Measurements from ENCODE around the gene SPATA9. TPM values are rescaled to one million over a fixed set of nuclear protein-coding genes. Genes with fewer than 3 reads are reported as not detected.

SPATA9 gene
- total and polyA plus RNA-seq, 9 of the 15 experiments (the other 6 are each of a cell fraction or from before 2014, with no cell fraction given), result 0.16 to 5.5 (median 0.39) TPM; not detected in 3

DNA sequence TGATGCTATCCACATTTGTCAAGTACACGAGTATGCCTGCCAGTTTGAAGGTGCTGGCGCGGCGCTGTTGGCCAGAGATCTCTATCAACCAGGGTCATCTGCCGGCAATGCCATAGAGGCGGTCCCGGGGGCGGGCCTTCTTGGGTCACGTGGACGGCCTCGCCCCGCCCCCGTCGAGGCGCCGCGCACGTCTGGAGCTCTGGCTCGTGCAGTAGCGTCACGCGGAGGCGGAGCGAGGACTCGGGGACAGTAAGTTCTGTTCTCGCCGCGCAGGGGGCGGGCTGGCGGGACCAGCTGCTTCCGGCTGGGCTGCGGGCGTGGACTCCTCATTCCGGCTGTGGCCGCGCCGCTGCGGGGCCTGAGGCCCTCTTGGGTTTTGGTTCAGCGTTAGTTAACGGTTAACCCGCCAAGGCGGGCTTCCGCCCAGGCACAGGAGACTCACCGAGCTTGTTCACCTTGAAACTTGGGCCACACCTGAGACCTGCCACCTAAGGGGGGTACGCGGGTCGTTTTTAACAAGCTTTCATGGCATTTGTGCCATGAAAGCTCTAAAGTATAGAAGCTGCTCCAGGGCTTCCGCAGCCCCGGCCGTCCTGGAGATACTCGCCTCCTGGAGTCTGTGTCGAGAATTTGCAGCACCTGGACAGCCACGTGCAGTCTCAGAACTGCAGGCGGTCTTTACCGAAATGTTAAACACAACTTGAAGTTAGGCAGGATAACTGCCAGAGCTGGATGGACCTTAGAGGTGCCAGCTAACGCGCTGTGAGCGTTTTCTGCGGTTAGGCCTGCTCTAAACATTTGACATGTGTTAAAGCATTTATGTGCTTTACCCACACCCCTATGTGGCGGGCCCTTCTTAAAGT is 36.0 kb downstream of the SPATA9 start, which contains the start of gene RFESD (continued):
- TF ChIP-seq ATF3 (IDR thresholded peaks at IDR 0.05), result peak; percentile 38; the same call in 1 of the 2 replicates
- no peak for TF ChIP-seq ATF3 (CRISPR knock-in tag; conservative IDR thresholded peaks at IDR 0.05)
- no peak for TF ChIP-seq SLC30A9 (CRISPR knock-in tag; IDR thresholded peaks at IDR 0.05)
- TF ChIP-seq ATF4 (CRISPR knock-in tag; IDR thresholded peaks at IDR 0.05), result no peak
- TF ChIP-seq CC2D1A (IDR thresholded peaks at IDR 0.05), result peak; percentile 26; the same call in 1 of the 2 replicates
- TF ChIP-seq JUNB (CRISPR knock-in tag; conservative IDR thresholded peaks at IDR 0.05), result no peak
- no peak for TF ChIP-seq NBN (IDR thresholded peaks at IDR 0.05; ENCODE audit: low read depth)
- TF ChIP-seq ZNF354B (CRISPR knock-in tag; IDR thresholded peaks at IDR 0.05), result no peak
- no peak for TF ChIP-seq XRCC3 (IDR thresholded peaks at IDR 0.05)
- peak; percentile 55; the same call in 1 of the 2 replicates for TF ChIP-seq ZBTB17 (CRISPR knock-in tag; IDR thresholded peaks at IDR 0.05)
- TF ChIP-seq HES1 (IDR thresholded peaks at IDR 0.05; ENCODE audit: low read depth), result peak; percentile 85
- 0 out of 2 replicates have a peak, but pooled peaks have one; percentile 16 for TF ChIP-seq TRIM28 (IDR thresholded peaks at IDR 0.05)
- peak; percentile 88 for TF ChIP-seq MYC (IDR thresholded peaks at IDR 0.05; ENCODE audit: low read depth, low read length)
- TF ChIP-seq MYC (CRISPR knock-in tag; IDR thresholded peaks at IDR 0.05; ENCODE audit: borderline replicate concordance, low read depth), result no peak
- TF ChIP-seq MITF (IDR thresholded peaks at IDR 0.05), result no peak; the same call in 1 of the 2 replicates
- TF ChIP-seq OTX1 (CRISPR knock-in tag; IDR thresholded peaks at IDR 0.05), result no peak
- TF ChIP-seq ZNF124 (CRISPR knock-in tag; IDR thresholded peaks at IDR 0.05), result no peak
- TF ChIP-seq KLF16 (IDR thresholded peaks at IDR 0.05), result no peak
- no peak; a peak in 2 of 4 replicates for TF ChIP-seq RAD21 (CRISPR knock-in tag; conservative IDR thresholded peaks at IDR 0.05 in 1 of 2, IDR thresholded peaks at IDR 0.05 in 1 of 2)
- TF ChIP-seq HDAC6 (IDR thresholded peaks at IDR 0.05; ENCODE audit: low read depth, low read length), result no peak
- no peak for TF ChIP-seq EWSR1 (IDR thresholded peaks at IDR 0.05; ENCODE audit: borderline replicate concordance, low read depth, partially characterized antibody)
